Measurements from ENCODE around the gene CFAP221. TPM values are rescaled to one million over a fixed set of nuclear protein-coding genes. Genes with fewer than 3 reads are reported as not detected.

The CFAP221 gene
- total RNA-seq, 4 donors from 2014 or later, result 0.38 TPM; not detected in 3

DNA sequence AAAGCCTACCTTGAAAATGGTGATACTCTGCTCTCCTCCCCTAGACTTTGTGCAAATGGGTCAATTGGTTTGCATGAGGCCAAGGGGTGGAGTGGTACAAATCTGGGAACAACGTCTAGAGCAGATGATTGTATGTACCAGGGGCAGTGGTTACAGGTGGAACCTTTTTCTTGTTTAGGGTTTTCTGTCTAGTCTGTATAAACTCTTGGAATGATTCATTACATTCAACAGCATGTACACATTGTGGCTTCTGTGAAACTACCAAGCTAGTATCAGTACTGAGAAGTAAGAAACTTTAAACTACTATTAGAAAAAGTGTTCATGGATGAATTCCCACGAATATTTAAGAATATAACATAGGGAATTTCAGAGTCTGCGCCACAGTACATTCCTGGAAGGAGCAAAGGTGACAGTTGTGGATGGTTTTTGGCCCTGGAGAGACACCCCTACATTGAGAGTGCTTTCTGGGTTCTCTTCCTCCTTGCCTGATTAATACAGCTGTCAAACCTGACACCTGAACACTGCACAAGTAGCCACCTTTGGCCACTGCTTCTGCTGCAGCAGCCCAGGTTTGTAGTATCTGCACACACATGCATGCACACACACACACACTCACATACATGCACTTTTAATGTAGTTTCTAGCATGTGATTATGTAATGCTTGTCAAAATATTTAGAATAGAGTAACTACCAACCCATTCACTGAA is 30.0 kb downstream of the CFAP221 start:
- Histone ChIP-seq H3K27me3 (peaks cover 0 to 3% (median 0%) of the 10 kb centered on the region in 4 donors), H3K27ac (no peak overlapping the region), H3K4me1 (no peaks in the 10 kb centered on the region), H3K36me3 (no peaks in the 10 kb centered on the region), H3K9me3 (no peaks in the 10 kb centered on the region), H3K4me3 (no peak overlapping the region)
- 54 to 61% methylated on average over 3 of the region's 3 CpGs for WGBS, 2 donors
- intact Hi-C loops (cut with DNase I), result no loop called here
- no peak for TF ChIP-seq POLR2A (IDR thresholded peaks at IDR 0.05)
- TF ChIP-seq, protein P1, sequence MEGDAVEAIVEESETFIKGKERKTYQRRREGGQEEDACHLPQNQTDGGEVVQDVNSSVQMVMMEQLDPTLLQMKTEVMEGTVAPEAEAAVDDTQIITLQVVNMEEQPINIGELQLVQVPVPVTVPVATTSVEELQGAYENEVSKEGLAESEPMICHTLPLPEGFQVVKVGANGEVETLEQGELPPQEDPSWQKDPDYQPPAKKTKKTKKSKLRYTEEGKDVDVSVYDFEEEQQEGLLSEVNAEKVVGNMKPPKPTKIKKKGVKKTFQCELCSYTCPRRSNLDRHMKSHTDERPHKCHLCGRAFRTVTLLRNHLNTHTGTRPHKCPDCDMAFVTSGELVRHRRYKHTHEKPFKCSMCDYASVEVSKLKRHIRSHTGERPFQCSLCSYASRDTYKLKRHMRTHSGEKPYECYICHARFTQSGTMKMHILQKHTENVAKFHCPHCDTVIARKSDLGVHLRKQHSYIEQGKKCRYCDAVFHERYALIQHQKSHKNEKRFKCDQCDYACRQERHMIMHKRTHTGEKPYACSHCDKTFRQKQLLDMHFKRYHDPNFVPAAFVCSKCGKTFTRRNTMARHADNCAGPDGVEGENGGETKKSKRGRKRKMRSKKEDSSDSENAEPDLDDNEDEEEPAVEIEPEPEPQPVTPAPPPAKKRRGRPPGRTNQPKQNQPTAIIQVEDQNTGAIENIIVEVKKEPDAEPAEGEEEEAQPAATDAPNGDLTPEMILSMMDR (IDR thresholded peaks at IDR 0.05), result no peak
- no peak for DNase-seq

DNA sequence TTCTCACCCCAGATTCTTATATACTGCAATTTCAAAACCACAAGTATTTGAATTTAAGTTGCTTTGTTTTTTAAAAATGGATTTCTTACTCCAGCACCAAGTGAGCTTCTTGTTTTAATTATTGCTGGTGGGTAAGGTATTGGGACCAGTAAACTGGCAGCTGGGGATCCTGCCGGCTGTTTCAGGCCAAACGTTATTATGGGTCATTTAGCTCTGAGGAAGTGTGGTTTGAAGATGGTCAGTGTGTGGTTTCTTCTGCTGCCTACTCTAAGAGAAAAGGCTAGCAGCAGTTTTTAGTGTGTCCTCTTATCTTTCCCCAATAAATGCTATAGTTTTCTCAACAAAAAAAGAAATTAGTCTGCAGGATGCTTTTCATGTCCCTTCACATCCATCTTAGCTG is 30.6 kb downstream of the CFAP221 start:
- Histone ChIP-seq H3K27me3 (peaks cover 0 to 3% (median 0%) of the 10 kb centered on the region in 4 donors), H3K4me3 (no peak overlapping the region), H3K9me3 (no peaks in the 10 kb centered on the region), H3K36me3 (no peaks in the 10 kb centered on the region), H3K27ac (no peak overlapping the region), H3K4me1 (no peaks in the 10 kb centered on the region)
- TF ChIP-seq, protein P1 (IDR thresholded peaks at IDR 0.05), result no peak
- TF ChIP-seq POLR2A (IDR thresholded peaks at IDR 0.05), result no peak
- intact Hi-C loops (cut with DNase I), result no loop called here
- WGBS, 2 donors, result 35 to 62% methylated on average over 2 of the region's 2 CpGs
- no peak for DNase-seq

DNA sequence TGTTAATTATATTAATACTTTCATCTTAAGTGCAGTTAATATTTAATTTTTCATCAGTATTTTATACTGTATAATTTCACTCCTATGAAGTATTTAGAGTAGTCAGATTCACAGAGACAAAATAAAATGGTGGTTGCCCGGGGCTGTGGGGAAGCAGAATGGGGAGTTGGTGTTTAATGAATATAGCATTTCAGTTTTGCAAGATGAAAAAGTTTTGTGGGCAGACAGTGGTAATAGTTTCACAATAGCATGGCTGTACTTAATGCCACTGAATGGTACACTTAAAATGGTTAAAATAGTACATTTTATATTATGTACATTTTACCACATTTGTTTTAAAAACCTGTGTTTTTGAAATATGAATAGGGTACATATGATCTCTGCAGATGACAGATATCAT is 31.2 kb downstream of the CFAP221 start:
- Histone ChIP-seq H3K36me3 (no peaks in the 10 kb centered on the region), H3K4me1 (no peaks in the 10 kb centered on the region), H3K4me3 (no peak overlapping the region), H3K27ac (no peak overlapping the region), H3K9me3 (no peaks in the 10 kb centered on the region), H3K27me3 (peaks cover 0 to 3% (median 0%) of the 10 kb centered on the region in 4 donors)
- TF ChIP-seq POLR2A (IDR thresholded peaks at IDR 0.05), result no peak
- TF ChIP-seq, protein P1 (IDR thresholded peaks at IDR 0.05), result no peak
- DNase-seq, result no peak
- intact Hi-C loops (cut with DNase I), result no loop called here
- WGBS, 2 donors, result 65 to 88% methylated on average over 1 of the region's 1 CpG

DNA sequence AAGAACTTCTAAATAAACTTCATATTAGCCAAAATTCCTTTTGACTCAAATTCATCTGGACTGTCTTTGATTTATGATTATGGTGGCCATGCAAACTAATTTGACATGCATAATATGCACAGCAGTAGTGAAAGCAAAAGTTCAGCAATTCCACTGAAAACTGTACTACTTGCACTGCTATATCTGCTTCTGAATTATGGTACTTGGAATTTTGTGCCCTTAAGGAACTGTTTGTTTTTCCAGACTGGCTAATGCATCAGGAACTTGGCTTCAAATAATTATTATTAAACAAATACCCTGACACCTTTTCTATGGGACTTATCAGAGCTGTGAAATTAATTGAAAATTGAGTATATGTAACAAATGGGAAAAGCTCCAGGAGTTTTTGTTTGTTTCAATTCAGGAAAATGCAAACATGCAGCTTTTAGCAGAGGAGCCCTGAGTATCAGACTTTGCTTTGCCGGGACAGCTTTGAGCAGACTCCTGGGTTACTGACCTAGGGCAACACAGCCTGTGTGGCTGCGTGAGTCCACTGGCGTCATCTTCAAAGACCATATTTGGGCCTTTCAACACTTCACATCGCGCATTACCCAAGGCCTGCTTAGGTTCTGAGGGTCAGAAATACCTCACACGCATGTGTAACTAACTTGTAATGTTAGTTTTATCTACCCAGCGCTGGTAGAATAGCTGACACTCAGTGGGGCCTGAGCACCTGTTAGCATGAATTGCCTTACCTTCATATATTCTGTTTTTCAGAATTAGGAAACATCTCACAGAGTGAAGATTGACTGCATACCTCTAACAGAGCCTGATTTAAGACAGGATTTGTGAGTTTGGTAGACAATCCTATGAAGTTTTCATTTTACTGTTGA is 35.4 kb downstream of the CFAP221 start:
- H3K4me1 ChIP-seq, result no peaks in the 10 kb centered on the region
- no peak for TF ChIP-seq POLR2A (IDR thresholded peaks at IDR 0.05)
- TF ChIP-seq, protein P1 (IDR thresholded peaks at IDR 0.05), result no peak
- H3K27me3 ChIP-seq, result peaks cover 0 to 3% (median 0%) of the 10 kb centered on the region in 4 donors
- no peak for DNase-seq
- no peak overlapping the region for H3K4me3 ChIP-seq
- H3K9me3 ChIP-seq, result no peaks in the 10 kb centered on the region
- WGBS, 2 donors, result 81 to 83% methylated on average over 7 of the region's 7 CpGs
- intact Hi-C loops (cut with DNase I), result no loop called here
- H3K36me3 ChIP-seq, result no peaks in the 10 kb centered on the region
- H3K27ac ChIP-seq, result no peak overlapping the region

DNA sequence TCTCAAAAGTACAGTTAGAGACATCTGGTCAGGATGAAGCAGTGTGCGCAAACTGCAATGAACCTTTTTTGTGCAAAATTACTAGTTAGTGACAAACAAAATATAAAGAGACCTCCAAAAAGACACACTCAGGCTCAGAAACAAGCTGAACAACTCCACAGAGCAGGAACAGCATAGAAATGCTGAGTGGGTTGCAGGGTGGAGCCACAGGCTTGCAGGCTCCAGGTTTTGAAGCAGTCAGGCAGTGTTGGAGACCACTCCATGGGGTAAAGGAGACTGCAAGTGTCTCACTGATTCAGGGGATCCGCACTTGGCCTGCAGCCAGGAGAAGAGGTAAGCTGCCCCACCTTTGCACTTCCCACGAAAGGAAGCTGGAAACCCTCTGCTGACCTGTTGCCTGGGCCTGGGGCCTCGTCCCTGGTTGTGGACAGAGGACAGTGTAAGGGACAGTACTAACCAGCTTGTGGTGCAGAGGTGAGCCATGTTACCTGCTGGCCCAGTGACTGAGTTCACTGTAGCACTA is 36.4 kb downstream of the CFAP221 start:
- no peaks in the 10 kb centered on the region for H3K36me3 ChIP-seq
- no peaks in the 10 kb centered on the region for H3K27me3 ChIP-seq
- H3K27ac ChIP-seq, result no peak overlapping the region
- H3K4me1 ChIP-seq, result no peaks in the 10 kb centered on the region
- DNase-seq, result no peak
- WGBS, 2 donors, result 67 to 77% methylated on average over 4 of the region's 4 CpGs
- no peaks in the 10 kb centered on the region for H3K9me3 ChIP-seq
- no peak for TF ChIP-seq POLR2A (IDR thresholded peaks at IDR 0.05)
- TF ChIP-seq, protein P1 (IDR thresholded peaks at IDR 0.05), result no peak
- H3K4me3 ChIP-seq, result no peak overlapping the region
- intact Hi-C loops (cut with DNase I), result no loop called here
